Prostate gland (tissue), 2 donors: ENCODE results near the gene CPED1. TPM values are rescaled to one million over a fixed set of nuclear protein-coding genes. Genes with fewer than 3 reads are reported as not detected.
"Not testable (repeated sequence)": the region's sequence is repeated elsewhere in the genome, so short reads cannot be mapped to it uniquely, and the experiment has no call there.

Source experiments
- DNase-seq: peaks from one replicate; pipeline ENCODE4 v3.0.0-alpha.2; 2019; ENCODE audit warnings: low spot score
- H3K27ac ChIP-seq, 2 donors: fragments of 200-600 bp; sonication (generic); 2 replicates each; pipeline ENCODE4 v1.5.1; 2017 to 2019
- H3K27me3 ChIP-seq: fragments of 200-600 bp; sonication (generic); replicated peaks from 2 replicates; pipeline ENCODE4 v1.5.1; 2019; ENCODE audit not compliant: insufficient read depth
- H3K36me3 ChIP-seq, 2 donors: fragments of 200-600 bp; sonication (generic); 1 replicate in 1 of 2; 2 replicates in 1 of 2; pipeline versions ENCODE4 v1.5.1 to v1.8.1; 2017 to 2019
- H3K4me1 ChIP-seq: fragments of 200-600 bp; sonication (generic); replicated peaks from 2 replicates; pipeline ENCODE4 v1.5.1; 2019
- H3K4me3 ChIP-seq, 2 donors: fragments of 200-600 bp; sonication (generic); 2 replicates each; pipeline ENCODE4 v1.5.1; 2017 to 2019
- H3K9me3 ChIP-seq: fragments of 200-600 bp; sonication (generic); 2 replicates; pipeline ENCODE4 v1.5.1; 2017
- CTCF ChIP-seq, 4 experiments: fragments of 200-600 bp in 2 of 4; fragments of 450-650 bp in 2 of 4; sonication (generic) in 2 of 4; IDR thresholded peaks; 1 replicate in 3 of 4; 2 replicates in 1 of 4; pipeline ENCODE4 v1.5.1; 2016 to 2019; ENCODE audit warnings: antibody characterized with exemption in 4 of 4, mild to moderate bottlenecking in 2 of 4, moderate library complexity in 2 of 4
- POLR2A ChIP-seq: fragments of 450-650 bp; IDR thresholded peaks from one replicate; pipeline ENCODE4 v1.6.1; 2016; ENCODE audit warnings: antibody characterized with exemption, mild to moderate bottlenecking
- POLR2AphosphoS5 ChIP-seq: sonication (generic); formaldehyde crosslinking; IDR thresholded peaks from one replicate; pipeline ENCODE4 v1.6.1; 2017; ENCODE audit warnings: antibody characterized with exemption
- WGBS: methylation state at CpG from one replicate; pipeline ENCODE4 v1.1.5; 2018; 5-methylcytosine and 5-hydroxymethylcytosine counted together
- intact Hi-C: fragments of 100-400 bp; cut with DNase I; formaldehyde crosslinking; loops from one replicate; pipeline ENCODE4 v1.14.2; 2022
- total RNA-seq, 2 donors: library from RNA; depleted of rRNA; stranded (reverse); fragments of >200 nt; gene quantifications; one replicate each; pipeline ENCODE4 v1.1.0, GENCODE V29; 2016

CPED1 gene
- total RNA-seq, 2 donors from 2014 or later, result 10.7 to 23.3 TPM

GRCh38 chr7:121071662-121072061 is 83.2 kb downstream of the CPED1 start:
- Histone ChIP-seq H3K4me1 (no peaks in the 10 kb centered on the region), H3K4me3 (no peak overlapping the region), H3K9me3 (no peaks in the 10 kb centered on the region), H3K27me3 (no peaks in the 10 kb centered on the region), H3K27ac (no peak overlapping the region), H3K36me3 (no peaks in the 10 kb centered on the region)
- intact Hi-C loops, result no loop called here
- no peak for TF ChIP-seq POLR2AphosphoS5
- TF ChIP-seq POLR2A, result no peak
- no peak for TF ChIP-seq CTCF (IDR thresholded peaks at IDR 0.05)
- 69% methylated on average over 2 of the region's 2 CpGs for WGBS
- DNase-seq, result no peak

- no peak overlapping the region for H3K4me3 ChIP-seq
- no peaks in the 10 kb centered on the region for H3K36me3 ChIP-seq
- H3K27me3 ChIP-seq, result no peaks in the 10 kb centered on the region
- H3K4me1 ChIP-seq, result no peaks in the 10 kb centered on the region
- DNase-seq, result no peak
- intact Hi-C loops, result no loop called here
- TF ChIP-seq POLR2A (no peak), CTCF (IDR thresholded peaks at IDR 0.05) (no peak), POLR2AphosphoS5 (no peak)
- 84% methylated on average over 2 of the region's 2 CpGs for WGBS
- no peaks in the 10 kb centered on the region for H3K9me3 ChIP-seq
- H3K27ac ChIP-seq, result no peak overlapping the region
Measured at GRCh38 chr7:121072826-121073225, 84.3 kb downstream of the CPED1 start.

GRCh38 chr7:121073463-121074099 is 85.1 kb downstream of the CPED1 start:
- Histone ChIP-seq H3K27ac (no peak overlapping the region), H3K36me3 (no peaks in the 10 kb centered on the region), H3K9me3 (no peaks in the 10 kb centered on the region), H3K4me1 (no peaks in the 10 kb centered on the region), H3K27me3 (no peaks in the 10 kb centered on the region), H3K4me3 (no peak overlapping the region)
- 79% methylated on average over 3 of the region's 3 CpGs for WGBS
- intact Hi-C loops, result no loop called here
- DNase-seq, result no peak
- TF ChIP-seq POLR2A (no peak), POLR2AphosphoS5 (no peak), CTCF (IDR thresholded peaks at IDR 0.05) (no peak)

- H3K9me3 ChIP-seq, DNase-seq, H3K36me3 ChIP-seq, H3K27ac ChIP-seq, H3K4me1 ChIP-seq, intact Hi-C loops, H3K4me3 ChIP-seq, H3K27me3 ChIP-seq: not testable (repeated sequence)
- 94% methylated on average over 5 of the region's 5 CpGs for WGBS
Measured at GRCh38 chr7:121075424-121075841, 86.9 kb downstream of the CPED1 start.

- no peaks in the 10 kb centered on the region for H3K36me3 ChIP-seq
- TF ChIP-seq POLR2AphosphoS5 (no peak), CTCF (IDR thresholded peaks at IDR 0.05) (no peak), POLR2A (no peak)
- intact Hi-C loops, result no loop called here
- DNase-seq, result no peak
- no peaks in the 10 kb centered on the region for H3K4me1 ChIP-seq
- H3K27ac ChIP-seq, result no peak overlapping the region
- WGBS, result 96% methylated on average over 3 of the region's 3 CpGs
- no peaks in the 10 kb centered on the region for H3K27me3 ChIP-seq
- H3K4me3 ChIP-seq, result no peak overlapping the region
- H3K9me3 ChIP-seq, result no peaks in the 10 kb centered on the region
Measured at GRCh38 chr7:121075952-121076349, 87.4 kb downstream of the CPED1 start.
